ENCODE data around the gene NAV2. TPM values are rescaled to one million over a fixed set of nuclear protein-coding genes. Genes with fewer than 3 reads are reported as not detected.

The NAV2 gene
- total and polyA plus RNA-seq, 2 experiments from 2014 or later, result 26.0 to 45.0 TPM

GRCh38 chr11:19913893-19914249 is 201.2 kb downstream of the NAV2 start:
- H3K27ac Mint-ChIP-seq, result peak overlapping the region; percentile 72
- no peak for ATAC-seq

GRCh38 chr11:19915808-19916207 is 203.2 kb downstream of the NAV2 start:
- no peak overlapping the region for H2AFZ ChIP-seq
- H3K4me1 ChIP-seq (ENCODE audit: insufficient read depth), result peaks cover 32% of the 10 kb centered on the region
- H3K4me2 ChIP-seq, result no peak overlapping the region
- Mint-ChIP-seq H3K36me3 (ENCODE audit: low read depth) (peaks cover 35% of the 10 kb centered on the region), H3K4me3 (no peak overlapping the region), H3K4me1 (peaks cover 38% of the 10 kb centered on the region), H3K9me3 (no peaks in the 10 kb centered on the region), H3K27ac (peak overlapping the region; percentile 34; the same call in 1 of the 2 replicates), H3K27me3 (ENCODE audit: insufficient read depth, low read depth, poor library complexity) (peaks cover 6% of the 10 kb centered on the region)
- no peaks in the 10 kb centered on the region for H3K79me2 ChIP-seq (replicated peaks; ENCODE audit: insufficient read depth)
- no peaks in the 10 kb centered on the region for H3K27me3 ChIP-seq (ENCODE audit: insufficient read depth)
- no peak for TF ChIP-seq ZNF331 (CRISPR knock-in tag; IDR thresholded peaks at IDR 0.05; ENCODE audit: low read depth)
- no peak for TF ChIP-seq ZNF114 (CRISPR knock-in tag; IDR thresholded peaks at IDR 0.05)
- TF ChIP-seq NANOG (IDR thresholded peaks at IDR 0.05; ENCODE audit: borderline replicate concordance), result no peak
- no peak for TF ChIP-seq EZH2phosphoT487 (IDR thresholded peaks at IDR 0.05; ENCODE audit: unreplicated experiment)
- TF ChIP-seq ETS1 (IDR thresholded peaks at IDR 0.05), result no peak
- no peak for TF ChIP-seq CTCF (conservative IDR thresholded peaks at IDR 0.05; ENCODE audit: low read depth in 2 of 2)
- TF ChIP-seq JUNB (IDR thresholded peaks at IDR 0.05; ENCODE audit: unreplicated experiment), result no peak
- no peak for TF ChIP-seq STAT1 (IDR thresholded peaks at IDR 0.05; ENCODE audit: unreplicated experiment)
- no peak for TF ChIP-seq CREB1 (CRISPR knock-in tag; IDR thresholded peaks at IDR 0.05; ENCODE audit: low read depth)
- peaks cover 5% of the 10 kb centered on the region; the same call in 1 of the 2 replicates for H3K36me3 ChIP-seq (ENCODE audit: insufficient read depth)
- H4K20me1 ChIP-seq (replicated peaks; ENCODE audit: insufficient read depth), result peaks cover 4% of the 10 kb centered on the region; the same call in 1 of the 2 replicates
- H3K9me2 ChIP-seq (ENCODE audit: insufficient read depth), result no peaks in the 10 kb centered on the region
- no peak for DNase-seq (ENCODE audit: low spot score)
- H3F3A ChIP-seq (replicated peaks; ENCODE audit: low read depth), result no peaks in the 10 kb centered on the region
- ATAC-seq, result no peak
- H3K27ac ChIP-seq (ENCODE audit: low read depth), result no peak overlapping the region
- no peak overlapping the region for H3K4me3 ChIP-seq

More at GRCh38 chr11:19913893-19914249, 201.2 kb downstream of the NAV2 start:
- TF ChIP-seq NANOG (IDR thresholded peaks at IDR 0.05; ENCODE audit: borderline replicate concordance) (no peak), EZH2 (IDR thresholded peaks at IDR 0.05; ENCODE audit: low read depth, unreplicated experiment) (no peak), ZNF331 (CRISPR knock-in tag; IDR thresholded peaks at IDR 0.05; ENCODE audit: low read depth) (no peak), JUNB (IDR thresholded peaks at IDR 0.05; ENCODE audit: unreplicated experiment) (no peak), POLR2AphosphoS5 (IDR thresholded peaks at IDR 0.05; ENCODE audit: low read depth) (no peak), CREB1 (CRISPR knock-in tag; IDR thresholded peaks at IDR 0.05; ENCODE audit: low read depth) (no peak), REST (IDR thresholded peaks at IDR 0.05; ENCODE audit: unreplicated experiment) (no peak)
- H3K79me2 ChIP-seq (replicated peaks; ENCODE audit: insufficient read depth), result no peaks in the 10 kb centered on the region
- peak overlapping the region; percentile 10 for H3K4me2 ChIP-seq
- Mint-ChIP-seq H3K4me3 (no peak overlapping the region), H3K4me1 (peaks cover 41% of the 10 kb centered on the region), H3K36me3 (ENCODE audit: low read depth) (peaks cover 32% of the 10 kb centered on the region), H3K9me3 (no peaks in the 10 kb centered on the region), H3K27me3 (ENCODE audit: insufficient read depth, low read depth, poor library complexity) (peaks cover 4% of the 10 kb centered on the region)
- peaks cover 32% of the 10 kb centered on the region for H3K4me1 ChIP-seq (ENCODE audit: insufficient read depth)
- no peaks in the 10 kb centered on the region for H3K27me3 ChIP-seq (ENCODE audit: insufficient read depth)
- H3K9me2 ChIP-seq (ENCODE audit: insufficient read depth), result no peaks in the 10 kb centered on the region
- H3K4me3 ChIP-seq, result no peak overlapping the region
- DNase-seq (ENCODE audit: low spot score), result no peak
- peak overlapping the region; percentile 42 for H3K27ac ChIP-seq (ENCODE audit: low read depth)
- no peaks in the 10 kb centered on the region; the same call in 1 of the 2 replicates for H3F3A ChIP-seq (replicated peaks; ENCODE audit: low read depth)
- H4K20me1 ChIP-seq (replicated peaks; ENCODE audit: insufficient read depth), result peaks cover 4% of the 10 kb centered on the region; the same call in 1 of the 2 replicates
- peaks cover 5% of the 10 kb centered on the region; the same call in 1 of the 2 replicates for H3K36me3 ChIP-seq (ENCODE audit: insufficient read depth)
- no peak overlapping the region for H2AFZ ChIP-seq

Measured in GM23338 (cell line).